GM10266 (cell line): ENCODE data around the gene ARSI.

ENCODE experiments used
- DNase-seq: peaks from one replicate; pipeline ENCODE4 v3.0.0; 2012; ENCODE audit errors: extremely low spot score
- CTCF ChIP-seq: IDR thresholded peaks from 2 replicates; pipeline ENCODE4 v1.5.1; 2012; ENCODE audit warnings: mild to moderate bottlenecking, low read depth; ENCODE audit not compliant: control insufficient read depth, insufficient read depth; ENCODE audit errors: missing control alignments

The ARSI gene

GRCh38 chr5:150321211-150321610, 18.5 kb upstream of the ARSI start:
- DNase-seq, result no peak
- TF ChIP-seq CTCF, result no peak

GRCh38 chr5:150320044-150320613, 17.4 kb upstream of the ARSI start:
- TF ChIP-seq CTCF, result no peak
- DNase-seq, result no peak

GRCh38 chr5:150319484-150319790, 16.7 kb upstream of the ARSI start:
- no peak for TF ChIP-seq CTCF
- no peak for DNase-seq

- no peak for DNase-seq
- TF ChIP-seq CTCF, result no peak
These were observed 16.1 kb upstream of the ARSI start for GRCh38 chr5:150318613-150319483.

GRCh38 chr5:150317048-150318003, 14.6 kb upstream of the ARSI start:
- DNase-seq, result no peak

GRCh38 chr5:150316320-150316719, 13.6 kb upstream of the ARSI start:
- no peak for TF ChIP-seq CTCF
- no peak for DNase-seq

More at GRCh38 chr5:150317048-150318003, 14.6 kb upstream of the ARSI start:
- no peak for TF ChIP-seq CTCF
